ENCODE measurements around the gene SBF1. TPM values are rescaled to one million over a fixed set of nuclear protein-coding genes. Genes with fewer than 3 reads are reported as not detected.
"Not testable (repeated sequence)": the region's sequence is repeated elsewhere in the genome, so short reads cannot be mapped to it uniquely, and the experiment has no call there.

SBF1 gene
- total and polyA plus RNA-seq, 7 donors, result 42.1 to 98.0 (median 75.3) TPM

- H3K27ac ChIP-seq, result no peak overlapping the region
- intact Hi-C loops (cut with DNase I), result no loop called here
- H3K4me3 ChIP-seq, result no peak overlapping the region
- ATAC-seq (no peak), DNase-seq (peak in 1 of 2 donors; percentile 12)
- WGBS, 3 donors, result 87 to 90% (median 89%) methylated on average over 37 of the region's 37 CpGs
- TF ChIP-seq, protein P1, sequence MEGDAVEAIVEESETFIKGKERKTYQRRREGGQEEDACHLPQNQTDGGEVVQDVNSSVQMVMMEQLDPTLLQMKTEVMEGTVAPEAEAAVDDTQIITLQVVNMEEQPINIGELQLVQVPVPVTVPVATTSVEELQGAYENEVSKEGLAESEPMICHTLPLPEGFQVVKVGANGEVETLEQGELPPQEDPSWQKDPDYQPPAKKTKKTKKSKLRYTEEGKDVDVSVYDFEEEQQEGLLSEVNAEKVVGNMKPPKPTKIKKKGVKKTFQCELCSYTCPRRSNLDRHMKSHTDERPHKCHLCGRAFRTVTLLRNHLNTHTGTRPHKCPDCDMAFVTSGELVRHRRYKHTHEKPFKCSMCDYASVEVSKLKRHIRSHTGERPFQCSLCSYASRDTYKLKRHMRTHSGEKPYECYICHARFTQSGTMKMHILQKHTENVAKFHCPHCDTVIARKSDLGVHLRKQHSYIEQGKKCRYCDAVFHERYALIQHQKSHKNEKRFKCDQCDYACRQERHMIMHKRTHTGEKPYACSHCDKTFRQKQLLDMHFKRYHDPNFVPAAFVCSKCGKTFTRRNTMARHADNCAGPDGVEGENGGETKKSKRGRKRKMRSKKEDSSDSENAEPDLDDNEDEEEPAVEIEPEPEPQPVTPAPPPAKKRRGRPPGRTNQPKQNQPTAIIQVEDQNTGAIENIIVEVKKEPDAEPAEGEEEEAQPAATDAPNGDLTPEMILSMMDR (IDR thresholded peaks at IDR 0.05), result no peak
- no peaks in the 10 kb centered on the region for H3K4me1 ChIP-seq
- no peaks in the 10 kb centered on the region for H3K27me3 ChIP-seq (ENCODE audit: insufficient read depth in 3 of 3, low read length in 2 of 3)
- H3K36me3 ChIP-seq (ENCODE audit: insufficient read depth in 1 of 2, low read depth in 1 of 2), result peaks cover 13 to 84% of the 10 kb centered on the region in 2 donors
- no peaks in the 10 kb centered on the region for H3K9me3 ChIP-seq
Measured at GRCh38 chr22:50436015-50436830, 38.6 kb downstream of the SBF1 start.

DNA sequence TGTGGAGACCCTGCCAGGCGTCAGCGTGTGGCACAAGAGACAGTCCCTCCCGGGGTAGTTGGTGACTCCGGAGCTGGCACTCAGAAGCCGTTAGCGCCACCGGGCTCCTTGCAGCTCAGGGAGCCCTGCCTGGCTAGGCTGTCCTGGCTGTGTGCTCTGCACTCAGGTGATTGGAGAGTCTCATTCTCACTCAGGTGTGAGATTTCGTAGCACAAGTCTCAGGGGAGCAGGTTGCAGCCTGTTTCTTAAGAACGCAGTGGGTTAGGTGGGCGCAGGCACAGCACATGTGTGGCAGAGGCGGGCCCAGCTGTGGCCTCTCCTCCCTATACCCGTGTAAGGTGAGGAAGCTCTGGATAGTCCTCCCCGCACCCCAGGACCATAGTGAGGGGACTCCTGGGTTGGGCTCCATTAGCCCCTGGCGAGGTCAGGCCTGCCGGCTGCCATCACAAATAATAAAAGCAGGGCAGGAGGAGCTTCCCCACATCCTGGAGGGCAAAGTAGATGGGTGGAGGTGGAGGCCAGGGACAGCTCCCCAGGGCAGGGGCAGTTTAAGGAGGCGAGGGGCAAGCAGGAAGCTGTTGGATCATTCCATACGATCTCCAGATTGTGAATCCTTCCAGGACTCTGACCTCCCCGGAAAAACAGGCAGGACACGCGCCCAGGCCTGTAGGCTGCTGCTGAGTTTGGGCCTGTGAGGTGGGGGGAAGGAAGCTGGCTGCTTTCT is 39.4 kb downstream of the SBF1 start:
- H3K9me3 ChIP-seq, result no peaks in the 10 kb centered on the region
- TF ChIP-seq, protein P1 (IDR thresholded peaks at IDR 0.05), result no peak
- no peak overlapping the region for H3K27ac ChIP-seq
- DNase-seq (peak in 1 of 2 donors; percentile 3), ATAC-seq (no peak)
- H3K36me3 ChIP-seq (ENCODE audit: insufficient read depth in 1 of 2, low read depth in 1 of 2), result peaks cover 8 to 84% of the 10 kb centered on the region in 2 donors
- H3K4me1 ChIP-seq, result no peaks in the 10 kb centered on the region
- intact Hi-C loops (cut with DNase I), result no loop called here
- 88 to 90% (median 88%) methylated on average over 20 of the region's 20 CpGs for WGBS, 3 donors
- H3K4me3 ChIP-seq, result no peak overlapping the region
- no peaks in the 10 kb centered on the region for H3K27me3 ChIP-seq (ENCODE audit: insufficient read depth in 3 of 3, low read length in 2 of 3)

DNA sequence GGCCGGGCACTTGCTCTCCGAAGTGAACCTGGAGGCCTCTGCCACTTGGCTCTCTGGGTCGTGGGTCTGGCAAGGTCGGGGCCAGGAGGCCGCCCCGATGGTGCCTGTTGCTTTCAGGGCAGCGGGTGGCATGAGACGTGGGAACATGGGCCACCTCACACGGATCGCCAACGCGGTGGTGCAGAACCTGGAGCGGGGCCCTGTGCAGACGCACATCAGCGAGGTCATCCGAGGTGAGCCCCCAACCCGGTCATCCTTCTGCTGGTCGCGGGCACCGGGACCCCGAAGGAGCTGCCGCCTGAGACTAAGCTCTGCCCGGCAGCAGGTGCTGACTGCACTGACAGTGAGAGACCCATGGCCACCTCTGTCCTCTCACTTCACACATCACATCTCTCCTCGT is 40.0 kb downstream of the SBF1 start:
- no peaks in the 10 kb centered on the region for H3K4me1 ChIP-seq
- WGBS, 3 donors, result 85 to 87% (median 86%) methylated on average over 23 to 24 of the region's 24 CpGs
- H3K36me3 ChIP-seq (ENCODE audit: insufficient read depth in 1 of 2, low read depth in 1 of 2), result peaks cover 7 to 84% of the 10 kb centered on the region in 2 donors
- H3K27me3 ChIP-seq (ENCODE audit: insufficient read depth in 3 of 3, low read length in 2 of 3), result no peaks in the 10 kb centered on the region
- no peaks in the 10 kb centered on the region for H3K9me3 ChIP-seq
- no peak for ATAC-seq
- H3K27ac ChIP-seq, result no peak overlapping the region
- TF ChIP-seq, protein P1 (IDR thresholded peaks at IDR 0.05), result no peak
- DNase-seq, result peak in 1 of 2 donors; percentile 48
- H3K4me3 ChIP-seq, result no peak overlapping the region
- intact Hi-C loops (cut with DNase I), result no loop called here

- H3K27ac ChIP-seq; intact Hi-C loops (cut with DNase I); H3K9me3 ChIP-seq; H3K27me3 ChIP-seq (ENCODE audit: insufficient read depth in 3 of 3, low read length in 2 of 3); H3K4me3 ChIP-seq; DNase-seq; H3K4me1 ChIP-seq; ATAC-seq: not testable (repeated sequence)
- peaks cover 10 to 84% of the 10 kb centered on the region in 2 donors for H3K36me3 ChIP-seq (ENCODE audit: insufficient read depth in 1 of 2, low read depth in 1 of 2)
- 91 to 95% (median 92%) methylated on average over 15 to 24 of the region's 24 CpGs for WGBS, 3 donors
Measured at GRCh38 chr22:50432877-50433510, 41.8 kb downstream of the SBF1 start.
